SK-N-SH (cell line): ENCODE results near the gene ZNF878. TPM values are rescaled to one million over a fixed set of nuclear protein-coding genes. Genes with fewer than 3 reads are reported as not detected.

Experiments
- CTCF ChIA-PET: fragments of 300-600, 350-600 bp; formaldehyde crosslinking; extraction: SDS; loops from one replicate; lab custom pipeline; 2021; lab: Yijun Ruan, JAX
- POLR2A ChIA-PET: fragments of 350-600 bp; sonication (Branson Sonifier 250); formaldehyde crosslinking; extraction: SDS; loops from one replicate; lab custom pipeline; 2020; ENCODE audit warnings: antibody characterized with exemption, inconsistent platforms; lab: Yijun Ruan, JAX
- DNase-seq: peaks from one replicate; pipeline ENCODE4 v3.0.0; 2012
- H2AFZ ChIP-seq: fragments of 200-600 bp; sonication (generic); 2 replicates; pipeline ENCODE4 v1.8.1; 2016; ENCODE audit warnings: antibody characterized with exemption, mild to moderate bottlenecking, low read depth
- H3F3A ChIP-seq: fragments of 200-600 bp; sonication (generic); replicated peaks from 2 replicates; pipeline ENCODE3; 2016; ENCODE audit warnings: antibody characterized with exemption, mild to moderate bottlenecking; ENCODE audit not compliant: insufficient read depth
- H3K27ac ChIP-seq, 2 experiments: fragments of 200-500 bp in 1 of 2; fragments of 200-600 bp in 1 of 2; sonication (Bioruptor generic) in 1 of 2; sonication (generic), shearing (Covaris generic) in 1 of 2; 2 replicates each; pipeline versions ENCODE4 v1.5.1 to v1.6.1; 2014 to 2016; ENCODE audit warnings: low read depth in 2 of 2, inconsistent platforms in 1 of 2, low read length in 1 of 2, mild to moderate bottlenecking in 1 of 2, mixed read lengths in 1 of 2
- H3K27me3 ChIP-seq: fragments of 200-600 bp; sonication (generic), shearing (Covaris generic); 2 replicates; pipeline ENCODE4 v1.6.1; 2016; ENCODE audit warnings: mixed run types; ENCODE audit not compliant: insufficient read depth
- H3K36me3 ChIP-seq, 2 experiments: fragments of 200-500 bp in 1 of 2; fragments of 200-600 bp in 1 of 2; sonication (Bioruptor generic) in 1 of 2; sonication (generic) in 1 of 2; replicated peaks in 1 of 2; 2 replicates each; pipeline versions ENCODE3 to v1.5.1; 2014 to 2016; ENCODE audit warnings: low read length in 1 of 2, mild to moderate bottlenecking in 1 of 2; ENCODE audit not compliant: insufficient read depth in 2 of 2, control insufficient read depth in 1 of 2
- H3K4me1 ChIP-seq, 2 experiments: fragments of 200-500 bp in 1 of 2; fragments of 200-600 bp in 1 of 2; sonication (Bioruptor generic) in 1 of 2; sonication (generic), shearing (Covaris generic) in 1 of 2; 2 replicates each; pipeline versions ENCODE4 v1.5.1 to v1.6.1; 2014 to 2016; ENCODE audit warnings: low read depth in 1 of 2, low read length in 1 of 2, mixed run types in 1 of 2; ENCODE audit not compliant: insufficient read depth in 2 of 2, control insufficient read depth in 1 of 2
- H3K4me2 ChIP-seq: fragments of 200-600 bp; sonication (generic), shearing (Covaris generic); 2 replicates; pipeline ENCODE4 v1.6.1; 2017; ENCODE audit warnings: mixed run types
- H3K4me3 ChIP-seq, 2 experiments: fragments of 200-500 bp in 1 of 2; fragments of 200-600 bp in 1 of 2; sonication (Bioruptor generic) in 1 of 2; sonication (generic), shearing (Covaris generic) in 1 of 2; 2 replicates each; pipeline versions ENCODE4 v1.5.1 to v1.8.1; 2014 to 2016; ENCODE audit warnings: low read depth in 2 of 2, inconsistent platforms in 1 of 2, low read length in 1 of 2, mild to moderate bottlenecking in 1 of 2, mixed read lengths in 1 of 2, moderate library complexity in 1 of 2
- H3K79me2 ChIP-seq: fragments of 200-600 bp; sonication (generic); 2 replicates; pipeline ENCODE4 v1.8.1; 2017; ENCODE audit warnings: mild to moderate bottlenecking; ENCODE audit not compliant: insufficient read depth
- H3K9ac ChIP-seq: fragments of 200-600 bp; sonication (generic); 2 replicates; pipeline ENCODE4 v1.6.1; 2017; ENCODE audit warnings: mixed run types
- H3K9me2 ChIP-seq: fragments of 200-600 bp; sonication (generic); 2 replicates; pipeline ENCODE4 v1.6.1; 2017; ENCODE audit warnings: mixed run types
- H3K9me3 ChIP-seq: fragments of 200-600 bp; sonication (generic); 2 replicates; pipeline ENCODE4 v1.6.1; 2017; ENCODE audit warnings: mixed run types, mild to moderate bottlenecking, moderate library complexity
- H4K20me1 ChIP-seq: fragments of 200-600 bp; sonication (generic); 2 replicates; pipeline ENCODE4 v1.6.1; 2017; ENCODE audit warnings: mild to moderate bottlenecking, mixed run types; ENCODE audit not compliant: insufficient read depth
- CHD2 ChIP-seq: fragments of 150-350 bp; IDR thresholded peaks from 2 replicates; pipeline ENCODE4 v1.6.1; 2018; ENCODE audit warnings: low read length; ENCODE audit not compliant: partially characterized antibody
- EP300 ChIP-seq, 2 experiments: IDR thresholded peaks; 2 replicates each; pipeline versions ENCODE4 v1.4.0 to v1.6.1; 2012; ENCODE audit warnings: borderline replicate concordance in 1 of 2, low read depth in 1 of 2, low read length in 1 of 2
- EZH2phosphoT487 ChIP-seq: fragments of 200-600 bp; sonication (generic); IDR thresholded peaks from 2 replicates; pipeline ENCODE4 v1.6.1; 2017; ENCODE audit warnings: low read depth, mixed run types, mild to moderate bottlenecking, antibody characterized with exemption, moderate library complexity, borderline replicate concordance
- FOXJ3 ChIP-seq: sonication (generic); formaldehyde crosslinking; IDR thresholded peaks from 2 replicates; pipeline ENCODE4 v1.5.1; 2020; ENCODE audit warnings: mild to moderate bottlenecking, missing genetic modification reagents
- MXI1 ChIP-seq: IDR thresholded peaks from 2 replicates; pipeline ENCODE4 v1.6.1; 2012; ENCODE audit warnings: mild to moderate bottlenecking, low read depth, low read length, improper control_type of control experiment
- RAD21 ChIP-seq: IDR thresholded peaks from 2 replicates; pipeline ENCODE4 v1.6.1; 2012; ENCODE audit warnings: mild to moderate bottlenecking, low read length
- RFX5 ChIP-seq: IDR thresholded peaks from 2 replicates; pipeline ENCODE4 v1.6.1; 2012; ENCODE audit warnings: mild to moderate bottlenecking, improper control_type of control experiment, low read length
- SIN3A ChIP-seq: IDR thresholded peaks from 2 replicates; pipeline ENCODE4 v1.6.1; 2012; ENCODE audit warnings: low read depth, mild to moderate bottlenecking, low read length, moderate library complexity, borderline replicate concordance
- SMC3 ChIP-seq: IDR thresholded peaks from 2 replicates; pipeline ENCODE4 v1.6.1; 2012; ENCODE audit warnings: low read depth, low read length, improper control_type of control experiment
- TAF1 ChIP-seq: IDR thresholded peaks from 2 replicates; pipeline ENCODE4 v1.6.1; 2012; ENCODE audit warnings: low read depth, mild to moderate bottlenecking, low read length, moderate library complexity, borderline replicate concordance
- WGBS: methylation state at CpG from one replicate; pipeline ENCODE4 v1.1.6; 2017; ENCODE audit warnings: low lambda C conversion rate; 5-methylcytosine and 5-hydroxymethylcytosine counted together
- polyA plus RNA-seq, 3 experiments: library from polyadenylated mRNA; depleted of rRNA; stranded (reverse); fragments of >200 nt; gene quantifications; 2 replicates each; pipeline ENCODE4 v1.2.3, GENCODE V29; 2012
- TF ChIP-seq, protein P1 (sequence below): IDR thresholded peaks from 2 replicates; pipeline ENCODE4 v1.4.0; 2012; ENCODE audit warnings: low read depth, borderline replicate concordance
- TF ChIP-seq, protein P2 (sequence below): IDR thresholded peaks from 2 replicates; pipeline ENCODE4 v1.6.1; 2012; ENCODE audit warnings: mild to moderate bottlenecking, low read depth, low read length, moderate library complexity
- TF ChIP-seq, protein P3 (sequence below): IDR thresholded peaks from 2 replicates; pipeline ENCODE4 v1.4.0; 2012; ENCODE audit warnings: low read depth
- TF ChIP-seq, protein P4 (sequence below): fragments of 150-350 bp; IDR thresholded peaks from 2 replicates; pipeline ENCODE4 v1.6.1; 2016; ENCODE audit warnings: mild to moderate bottlenecking, low read depth, low read length
- TF ChIP-seq, protein P5 (sequence below): fragments of 200-600 bp; sonication (generic); IDR thresholded peaks from 2 replicates; pipeline ENCODE4 v1.6.1; 2017; ENCODE audit warnings: antibody characterized with exemption, mild to moderate bottlenecking, moderate library complexity
- TF ChIP-seq, protein P6 (sequence below): fragments of 150-350 bp; IDR thresholded peaks from 2 replicates; pipeline ENCODE4 v1.6.1; 2017; ENCODE audit warnings: antibody characterized with exemption, low read length, low read depth, borderline replicate concordance

Gene ZNF878
- polyA plus RNA-seq, 1 of the 3 experiments (the other 2 are of a cell fraction), result 0.05 TPM

DNA sequence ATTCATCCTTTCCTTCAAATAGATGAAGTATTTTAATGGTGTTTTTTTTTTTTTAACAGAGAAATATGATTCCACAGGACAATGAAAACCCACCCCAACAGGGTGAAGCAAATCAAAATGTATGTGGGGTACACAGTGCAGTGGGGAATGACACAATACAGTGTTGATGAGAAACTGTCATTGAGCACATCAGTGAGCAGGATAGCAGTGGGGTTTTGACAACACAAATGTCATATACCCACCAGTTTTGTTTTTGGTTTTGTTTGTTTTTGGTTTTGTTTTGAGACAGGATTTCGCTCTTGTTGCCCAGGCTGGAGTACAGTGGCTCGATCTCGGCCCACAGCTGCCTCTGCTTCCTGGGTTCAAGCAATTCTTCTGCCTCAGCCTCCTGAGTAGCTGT is 41.0 kb upstream of the ZNF878 start:
- no peak overlapping the region for H3K27ac ChIP-seq
- H3K9me3 ChIP-seq, result no peaks in the 10 kb centered on the region
- no peaks in the 10 kb centered on the region for H3K9me2 ChIP-seq
- no peak overlapping the region for H2AFZ ChIP-seq
- no peaks in the 10 kb centered on the region for H3K4me1 ChIP-seq
- WGBS, result 46% methylated on average over 3 of the region's 3 CpGs
- H3K27me3 ChIP-seq, result no peaks in the 10 kb centered on the region
- H3F3A ChIP-seq, result no peaks in the 10 kb centered on the region
- TF ChIP-seq, protein P1, sequence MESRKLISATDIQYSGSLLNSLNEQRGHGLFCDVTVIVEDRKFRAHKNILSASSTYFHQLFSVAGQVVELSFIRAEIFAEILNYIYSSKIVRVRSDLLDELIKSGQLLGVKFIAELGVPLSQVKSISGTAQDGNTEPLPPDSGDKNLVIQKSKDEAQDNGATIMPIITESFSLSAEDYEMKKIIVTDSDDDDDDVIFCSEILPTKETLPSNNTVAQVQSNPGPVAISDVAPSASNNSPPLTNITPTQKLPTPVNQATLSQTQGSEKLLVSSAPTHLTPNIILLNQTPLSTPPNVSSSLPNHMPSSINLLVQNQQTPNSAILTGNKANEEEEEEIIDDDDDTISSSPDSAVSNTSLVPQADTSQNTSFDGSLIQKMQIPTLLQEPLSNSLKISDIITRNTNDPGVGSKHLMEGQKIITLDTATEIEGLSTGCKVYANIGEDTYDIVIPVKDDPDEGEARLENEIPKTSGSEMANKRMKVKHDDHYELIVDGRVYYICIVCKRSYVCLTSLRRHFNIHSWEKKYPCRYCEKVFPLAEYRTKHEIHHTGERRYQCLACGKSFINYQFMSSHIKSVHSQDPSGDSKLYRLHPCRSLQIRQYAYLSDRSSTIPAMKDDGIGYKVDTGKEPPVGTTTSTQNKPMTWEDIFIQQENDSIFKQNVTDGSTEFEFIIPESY, result no peak
- TF ChIP-seq SIN3A, result no peak
- TF ChIP-seq, protein P2, sequence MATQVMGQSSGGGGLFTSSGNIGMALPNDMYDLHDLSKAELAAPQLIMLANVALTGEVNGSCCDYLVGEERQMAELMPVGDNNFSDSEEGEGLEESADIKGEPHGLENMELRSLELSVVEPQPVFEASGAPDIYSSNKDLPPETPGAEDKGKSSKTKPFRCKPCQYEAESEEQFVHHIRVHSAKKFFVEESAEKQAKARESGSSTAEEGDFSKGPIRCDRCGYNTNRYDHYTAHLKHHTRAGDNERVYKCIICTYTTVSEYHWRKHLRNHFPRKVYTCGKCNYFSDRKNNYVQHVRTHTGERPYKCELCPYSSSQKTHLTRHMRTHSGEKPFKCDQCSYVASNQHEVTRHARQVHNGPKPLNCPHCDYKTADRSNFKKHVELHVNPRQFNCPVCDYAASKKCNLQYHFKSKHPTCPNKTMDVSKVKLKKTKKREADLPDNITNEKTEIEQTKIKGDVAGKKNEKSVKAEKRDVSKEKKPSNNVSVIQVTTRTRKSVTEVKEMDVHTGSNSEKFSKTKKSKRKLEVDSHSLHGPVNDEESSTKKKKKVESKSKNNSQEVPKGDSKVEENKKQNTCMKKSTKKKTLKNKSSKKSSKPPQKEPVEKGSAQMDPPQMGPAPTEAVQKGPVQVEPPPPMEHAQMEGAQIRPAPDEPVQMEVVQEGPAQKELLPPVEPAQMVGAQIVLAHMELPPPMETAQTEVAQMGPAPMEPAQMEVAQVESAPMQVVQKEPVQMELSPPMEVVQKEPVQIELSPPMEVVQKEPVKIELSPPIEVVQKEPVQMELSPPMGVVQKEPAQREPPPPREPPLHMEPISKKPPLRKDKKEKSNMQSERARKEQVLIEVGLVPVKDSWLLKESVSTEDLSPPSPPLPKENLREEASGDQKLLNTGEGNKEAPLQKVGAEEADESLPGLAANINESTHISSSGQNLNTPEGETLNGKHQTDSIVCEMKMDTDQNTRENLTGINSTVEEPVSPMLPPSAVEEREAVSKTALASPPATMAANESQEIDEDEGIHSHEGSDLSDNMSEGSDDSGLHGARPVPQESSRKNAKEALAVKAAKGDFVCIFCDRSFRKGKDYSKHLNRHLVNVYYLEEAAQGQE, result no peak
- TF ChIP-seq EP300 (IDR thresholded peaks at IDR 0.05; ENCODE audit: borderline replicate concordance in 1 of 2, low read depth in 1 of 2, low read length in 1 of 2), result no peak
- no peak for TF ChIP-seq MXI1
- no peak for TF ChIP-seq CHD2
- ChIA-PET CTCF (no interaction called here), POLR2A (no interaction called here)
- no peak overlapping the region for H3K4me3 ChIP-seq
- DNase-seq, result no peak
- no peaks in the 10 kb centered on the region for H3K36me3 ChIP-seq
- no peak overlapping the region for H3K4me2 ChIP-seq
- no peaks in the 10 kb centered on the region for H3K79me2 ChIP-seq
- H4K20me1 ChIP-seq, result no peaks in the 10 kb centered on the region
- H3K9ac ChIP-seq, result no peak overlapping the region

DNA sequence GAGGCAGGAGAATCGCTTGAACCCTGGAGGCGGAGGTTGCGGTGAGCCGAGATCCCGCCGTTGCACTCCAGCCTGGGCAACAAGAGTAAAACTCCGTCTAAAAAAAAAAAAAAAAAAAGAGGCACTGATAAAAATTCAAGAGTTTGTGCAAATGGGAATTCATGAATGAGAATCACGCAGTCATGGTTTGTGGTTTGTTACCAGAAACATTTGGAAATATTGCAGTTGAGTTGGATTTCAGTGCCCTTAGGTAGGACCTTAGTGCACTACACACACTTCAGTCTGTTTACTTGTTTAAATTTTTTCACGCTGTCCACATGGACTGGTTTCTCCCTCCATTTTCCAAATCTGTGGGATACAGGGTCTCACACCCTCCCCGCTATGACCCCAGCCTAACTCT is 40.2 kb upstream of the ZNF878 start:
- DNase-seq, result no peak
- CTCF ChIA-PET, result no interaction called here
- no peak overlapping the region for H2AFZ ChIP-seq
- TF ChIP-seq FOXJ3 (CRISPR knock-in tag) (no peak), EP300 (IDR thresholded peaks at IDR 0.05; ENCODE audit: borderline replicate concordance in 1 of 2, low read depth in 1 of 2, low read length in 1 of 2) (no peak), EZH2phosphoT487 (no peak), CHD2 (no peak), SMC3 (no peak), RAD21 (no peak), RFX5 (no peak), TAF1 (no peak)
- TF ChIP-seq, protein P3, sequence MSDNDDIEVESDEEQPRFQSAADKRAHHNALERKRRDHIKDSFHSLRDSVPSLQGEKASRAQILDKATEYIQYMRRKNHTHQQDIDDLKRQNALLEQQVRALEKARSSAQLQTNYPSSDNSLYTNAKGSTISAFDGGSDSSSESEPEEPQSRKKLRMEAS, result no peak
- TF ChIP-seq, protein P4, sequence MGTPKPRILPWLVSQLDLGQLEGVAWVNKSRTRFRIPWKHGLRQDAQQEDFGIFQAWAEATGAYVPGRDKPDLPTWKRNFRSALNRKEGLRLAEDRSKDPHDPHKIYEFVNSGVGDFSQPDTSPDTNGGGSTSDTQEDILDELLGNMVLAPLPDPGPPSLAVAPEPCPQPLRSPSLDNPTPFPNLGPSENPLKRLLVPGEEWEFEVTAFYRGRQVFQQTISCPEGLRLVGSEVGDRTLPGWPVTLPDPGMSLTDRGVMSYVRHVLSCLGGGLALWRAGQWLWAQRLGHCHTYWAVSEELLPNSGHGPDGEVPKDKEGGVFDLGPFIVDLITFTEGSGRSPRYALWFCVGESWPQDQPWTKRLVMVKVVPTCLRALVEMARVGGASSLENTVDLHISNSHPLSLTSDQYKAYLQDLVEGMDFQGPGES, result no peak
- TF ChIP-seq, protein P5, sequence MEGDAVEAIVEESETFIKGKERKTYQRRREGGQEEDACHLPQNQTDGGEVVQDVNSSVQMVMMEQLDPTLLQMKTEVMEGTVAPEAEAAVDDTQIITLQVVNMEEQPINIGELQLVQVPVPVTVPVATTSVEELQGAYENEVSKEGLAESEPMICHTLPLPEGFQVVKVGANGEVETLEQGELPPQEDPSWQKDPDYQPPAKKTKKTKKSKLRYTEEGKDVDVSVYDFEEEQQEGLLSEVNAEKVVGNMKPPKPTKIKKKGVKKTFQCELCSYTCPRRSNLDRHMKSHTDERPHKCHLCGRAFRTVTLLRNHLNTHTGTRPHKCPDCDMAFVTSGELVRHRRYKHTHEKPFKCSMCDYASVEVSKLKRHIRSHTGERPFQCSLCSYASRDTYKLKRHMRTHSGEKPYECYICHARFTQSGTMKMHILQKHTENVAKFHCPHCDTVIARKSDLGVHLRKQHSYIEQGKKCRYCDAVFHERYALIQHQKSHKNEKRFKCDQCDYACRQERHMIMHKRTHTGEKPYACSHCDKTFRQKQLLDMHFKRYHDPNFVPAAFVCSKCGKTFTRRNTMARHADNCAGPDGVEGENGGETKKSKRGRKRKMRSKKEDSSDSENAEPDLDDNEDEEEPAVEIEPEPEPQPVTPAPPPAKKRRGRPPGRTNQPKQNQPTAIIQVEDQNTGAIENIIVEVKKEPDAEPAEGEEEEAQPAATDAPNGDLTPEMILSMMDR, result no peak
- TF ChIP-seq, protein P6, sequence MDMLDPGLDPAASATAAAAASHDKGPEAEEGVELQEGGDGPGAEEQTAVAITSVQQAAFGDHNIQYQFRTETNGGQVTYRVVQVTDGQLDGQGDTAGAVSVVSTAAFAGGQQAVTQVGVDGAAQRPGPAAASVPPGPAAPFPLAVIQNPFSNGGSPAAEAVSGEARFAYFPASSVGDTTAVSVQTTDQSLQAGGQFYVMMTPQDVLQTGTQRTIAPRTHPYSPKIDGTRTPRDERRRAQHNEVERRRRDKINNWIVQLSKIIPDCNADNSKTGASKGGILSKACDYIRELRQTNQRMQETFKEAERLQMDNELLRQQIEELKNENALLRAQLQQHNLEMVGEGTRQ, result no peak

More for the DNA sequence above, 40.2 kb upstream of the ZNF878 start:
- Histone ChIP-seq H3K9ac (no peak overlapping the region), H3F3A (no peaks in the 10 kb centered on the region), H3K9me2 (no peaks in the 10 kb centered on the region), H3K4me3 (no peak overlapping the region), H3K79me2 (no peaks in the 10 kb centered on the region), H3K4me2 (no peak overlapping the region), H4K20me1 (no peaks in the 10 kb centered on the region), H3K27me3 (no peaks in the 10 kb centered on the region), H3K4me1 (no peaks in the 10 kb centered on the region), H3K36me3 (no peaks in the 10 kb centered on the region), H3K27ac (no peak overlapping the region), H3K9me3 (no peaks in the 10 kb centered on the region)
- POLR2A ChIA-PET, result no interaction called here
- 79% methylated on average over 10 of the region's 10 CpGs for WGBS
